H1 (cell line): Measurements from ENCODE around the gene ABCG1. TPM values are rescaled to one million over a fixed set of nuclear protein-coding genes. Genes with fewer than 3 reads are reported as not detected.

Source experiments
- CHD7 ChIP-seq: fragments of 300-600 bp; sonication (generic); IDR thresholded peaks from 2 replicates; pipeline ENCODE4 v1.7.1; 2012; ENCODE audit warnings: low read length, moderate library complexity, mild to moderate bottlenecking, inconsistent platforms; ENCODE audit not compliant: insufficient replicate concordance
- polyA plus RNA-seq, 7 experiments: library from polyadenylated mRNA; depleted of rRNA in 3 of 7; stranded (reverse) in 5 of 7; unstranded in 2 of 7; fragments of >200 nt in 5 of 7; fragments of 200-250 nt in 2 of 7; gene quantifications; 1 replicate in 5 of 7; 2 replicates in 1 of 7; 4 replicates in 1 of 7; pipeline versions ENCODE4 v1.2.1 to v1.2.3, GENCODE V29; 2011 to 2013; ENCODE audit warnings: missing spikeins in 2 of 7, mixed read lengths in 2 of 7
- total RNA-seq: library from RNA; stranded (reverse); fragmentation: NEBNext Ultra II Directional; extraction: Animal tissue kit (Norgen Biotek cat#: 25700); gene quantifications from 2 replicates; pipeline ENCODE4 v1.2.1, GENCODE V29; 2021

Gene ABCG1
- total and polyA plus RNA-seq, 2 of the 8 experiments (the other 6 are each of a cell fraction or from before 2014, with no cell fraction given), result 2.1 to 4.0 TPM

- no peak for TF ChIP-seq CHD7
- TF ChIP-seq, all 59 proteins: peak for 0
These were observed 47.6 kb upstream of the ABCG1 start (continued) for GRCh38 chr21:42171091-42172053.
